ENCODE results near the gene SHISA5.

Gene SHISA5

GRCh38 chr3:48456456-48456855 is 47.5 kb downstream of the SHISA5 start:
- DNase-seq (ENCODE audit: low spot score): no peak
- no CpG with 5 or more reads among the region's 1 CpG for WGBS, 2 donors (ENCODE audit: extremely low coverage in 2 of 2, insufficient read length in 2 of 2, insufficient replicate concordance in 1 of 2)
- Histone ChIP-seq H3K4me2 (ENCODE audit: insufficient read depth, low read length, poor library complexity, severe bottlenecking) (no peak overlapping the region), H4K91ac (ENCODE audit: low read depth, low read length, poor library complexity) (no peak overlapping the region), H2BK12ac (ENCODE audit: low read length) (no peak overlapping the region), H4K8ac (ENCODE audit: low read depth, low read length) (no peak overlapping the region), H2AFZ (ENCODE audit: low read length) (no peak overlapping the region), H3K23ac (ENCODE audit: low read depth, low read length, poor library complexity) (no peak overlapping the region), H3K79me1 (ENCODE audit: low read depth, low read length) (no peaks in the 10 kb centered on the region), H3K27ac (replicated peaks; ENCODE audit: low read length) (no peak overlapping the region), H3K4me1 (ENCODE audit: control insufficient read depth in 2 of 2, insufficient read depth in 1 of 2, low read depth in 1 of 2, low read length in 2 of 2) (no peaks in the 10 kb centered on the region), H3K27me3 (ENCODE audit: control insufficient read depth in 3 of 3, insufficient read depth in 3 of 3, low read depth in 1 of 3, low read length in 3 of 3) (no peaks in the 10 kb centered on the region), H3K4ac (ENCODE audit: low read length) (no peak overlapping the region), H2BK5ac (ENCODE audit: low read length) (no peak overlapping the region), H2BK120ac (ENCODE audit: low read depth, low read length) (no peak overlapping the region), H3K18ac (ENCODE audit: low read length) (no peak overlapping the region), H3K36me3 (replicated peaks in 1 of 2; ENCODE audit: control insufficient read depth in 2 of 2, insufficient read depth in 2 of 2, low read length in 2 of 2) (peaks cover 51 to 96% of the 10 kb centered on the region in 2 donors), H3K9ac (ENCODE audit: low read depth, low read length, poor library complexity) (no peak overlapping the region), H3K4me3 (ENCODE audit: low read length in 2 of 2) (no peak overlapping the region), H3K14ac (ENCODE audit: low read length) (no peak overlapping the region), H2AK5ac (ENCODE audit: low read depth, low read length) (no peak overlapping the region), H3K9me3 (replicated peaks in 1 of 2; ENCODE audit: control insufficient read depth in 2 of 2, insufficient read depth in 1 of 2, low read depth in 1 of 2, low read length in 2 of 2) (no peaks in the 10 kb centered on the region), H2BK15ac (ENCODE audit: low read length) (no peak overlapping the region)

- H3K27me3 ChIP-seq (ENCODE audit: control insufficient read depth in 3 of 3, insufficient read depth in 3 of 3, low read depth in 1 of 3, low read length in 3 of 3): no peaks in the 10 kb centered on the region
- no peak overlapping the region for H3K4ac ChIP-seq (ENCODE audit: low read length)
- peaks cover 3% of the 10 kb centered on the region for H3K79me1 ChIP-seq (ENCODE audit: low read depth, low read length)
- H2AK5ac ChIP-seq (ENCODE audit: low read depth, low read length): no peak overlapping the region
- no peak overlapping the region for H2BK120ac ChIP-seq (ENCODE audit: low read depth, low read length)
- H3K4me2 ChIP-seq (ENCODE audit: insufficient read depth, low read length, poor library complexity, severe bottlenecking): no peak overlapping the region
- no peak overlapping the region for H4K91ac ChIP-seq (ENCODE audit: low read depth, low read length, poor library complexity)
- no peak overlapping the region for H3K4me3 ChIP-seq (ENCODE audit: low read length in 2 of 2)
- no peak overlapping the region for H3K23ac ChIP-seq (ENCODE audit: low read depth, low read length, poor library complexity)
- H3K27ac ChIP-seq (replicated peaks; ENCODE audit: low read length): no peak overlapping the region
- H3K18ac ChIP-seq (ENCODE audit: low read length): no peak overlapping the region
- no CpG with 5 or more reads among the region's 1 CpG for WGBS, 2 donors (ENCODE audit: extremely low coverage in 2 of 2, insufficient read length in 2 of 2, insufficient replicate concordance in 1 of 2)
- no peak overlapping the region for H2BK12ac ChIP-seq (ENCODE audit: low read length)
- H4K8ac ChIP-seq (ENCODE audit: low read depth, low read length): no peak overlapping the region
- no peak overlapping the region for H2BK5ac ChIP-seq (ENCODE audit: low read length)
- no peak overlapping the region for H2BK15ac ChIP-seq (ENCODE audit: low read length)
- H3K4me1 ChIP-seq (ENCODE audit: control insufficient read depth in 2 of 2, insufficient read depth in 1 of 2, low read depth in 1 of 2, low read length in 2 of 2): peaks cover 2 to 6% of the 10 kb centered on the region in 2 donors
- H3K36me3 ChIP-seq (replicated peaks in 1 of 2; ENCODE audit: control insufficient read depth in 2 of 2, insufficient read depth in 2 of 2, low read length in 2 of 2): peaks cover 21 to 67% of the 10 kb centered on the region in 2 donors
- H3K9ac ChIP-seq (ENCODE audit: low read depth, low read length, poor library complexity): no peak overlapping the region
- DNase-seq (ENCODE audit: low spot score): no peak
- H3K9me3 ChIP-seq (replicated peaks in 1 of 2; ENCODE audit: control insufficient read depth in 2 of 2, insufficient read depth in 1 of 2, low read depth in 1 of 2, low read length in 2 of 2): no peaks in the 10 kb centered on the region
- no peak overlapping the region for H3K14ac ChIP-seq (ENCODE audit: low read length)
- H2AFZ ChIP-seq (ENCODE audit: low read length): no peak overlapping the region
Observed at GRCh38 chr3:48451270-48451669, 52.7 kb downstream of the SHISA5 start.

GRCh38 chr3:48446425-48447193 is 57.4 kb downstream of the SHISA5 start, which contains the start of gene ATRIP:
Gene ATRIP (plus strand): TSS chr3:48446737. CDS start chr3:48446846, 109 bp downstream.
- peak; percentile 90 for DNase-seq (ENCODE audit: low spot score)
- Histone ChIP-seq H3K9me3 (replicated peaks in 1 of 2; ENCODE audit: control insufficient read depth in 2 of 2, insufficient read depth in 1 of 2, low read depth in 1 of 2, low read length in 2 of 2) (no peaks in the 10 kb centered on the region), H3K36me3 (replicated peaks in 1 of 2; ENCODE audit: control insufficient read depth in 2 of 2, insufficient read depth in 2 of 2, low read length in 2 of 2) (peaks cover 9 to 52% of the 10 kb centered on the region in 2 donors), H4K8ac (ENCODE audit: low read depth, low read length) (no peak within 1 kb of the TSS), H2BK15ac (ENCODE audit: low read length) (no peak within 1 kb of the TSS), H3K18ac (ENCODE audit: low read length) (peak within 1 kb of the TSS; percentile 94), H3K27me3 (ENCODE audit: control insufficient read depth in 3 of 3, insufficient read depth in 3 of 3, low read depth in 1 of 3, low read length in 3 of 3) (no peaks in the 10 kb centered on the region), H2BK5ac (ENCODE audit: low read length) (no peak within 1 kb of the TSS), H3K4me3 (ENCODE audit: low read length in 2 of 2) (peak within 1 kb of the TSS; percentile 72 to 86), H2AK5ac (ENCODE audit: low read depth, low read length) (no peak within 1 kb of the TSS), H2BK12ac (ENCODE audit: low read length) (no peak within 1 kb of the TSS), H2BK120ac (ENCODE audit: low read depth, low read length) (no peak within 1 kb of the TSS), H3K4me2 (ENCODE audit: insufficient read depth, low read length, poor library complexity, severe bottlenecking) (peak within 1 kb of the TSS; percentile 86), H3K27ac (replicated peaks; ENCODE audit: low read length) (peak within 1 kb of the TSS; percentile 75), H4K91ac (ENCODE audit: low read depth, low read length, poor library complexity) (no peak within 1 kb of the TSS), H3K9ac (ENCODE audit: low read depth, low read length, poor library complexity) (peak within 1 kb of the TSS; percentile 98), H3K4me1 (ENCODE audit: control insufficient read depth in 2 of 2, insufficient read depth in 1 of 2, low read depth in 1 of 2, low read length in 2 of 2) (peaks cover 4 to 13% of the 10 kb centered on the region in 2 donors), H3K4ac (ENCODE audit: low read length) (no peak within 1 kb of the TSS), H3K79me1 (ENCODE audit: low read depth, low read length) (peaks cover 9% of the 10 kb centered on the region), H3K23ac (ENCODE audit: low read depth, low read length, poor library complexity) (no peak within 1 kb of the TSS), H2AFZ (ENCODE audit: low read length) (peak within 1 kb of the TSS; percentile 85), H3K14ac (ENCODE audit: low read length) (peak within 1 kb of the TSS; percentile 89)
- WGBS, 2 donors (ENCODE audit: extremely low coverage in 2 of 2, insufficient read length in 2 of 2, insufficient replicate concordance in 1 of 2): no CpG with 5 or more reads among the region's 91 CpGs

GRCh38 chr3:48446043-48446424 is 57.9 kb downstream of the SHISA5 start:
- H3K14ac ChIP-seq (ENCODE audit: low read length): no peak overlapping the region
- H2BK12ac ChIP-seq (ENCODE audit: low read length): no peak overlapping the region
- peaks cover 9% of the 10 kb centered on the region for H3K79me1 ChIP-seq (ENCODE audit: low read depth, low read length)
- H3K23ac ChIP-seq (ENCODE audit: low read depth, low read length, poor library complexity): no peak overlapping the region
- peaks cover 8 to 13% of the 10 kb centered on the region in 2 donors for H3K4me1 ChIP-seq (ENCODE audit: control insufficient read depth in 2 of 2, insufficient read depth in 1 of 2, low read depth in 1 of 2, low read length in 2 of 2)
- H2AFZ ChIP-seq (ENCODE audit: low read length): peak overlapping the region; percentile 85
- H3K4me2 ChIP-seq (ENCODE audit: insufficient read depth, low read length, poor library complexity, severe bottlenecking): peak overlapping the region; percentile 86
- no peak overlapping the region for H2BK15ac ChIP-seq (ENCODE audit: low read length)
- H3K9me3 ChIP-seq (replicated peaks in 1 of 2; ENCODE audit: control insufficient read depth in 2 of 2, insufficient read depth in 1 of 2, low read depth in 1 of 2, low read length in 2 of 2): no peaks in the 10 kb centered on the region
- peak overlapping the region; percentile 98 for H3K9ac ChIP-seq (ENCODE audit: low read depth, low read length, poor library complexity)
- no peak overlapping the region for H4K91ac ChIP-seq (ENCODE audit: low read depth, low read length, poor library complexity)
- H3K4me3 ChIP-seq (ENCODE audit: low read length in 2 of 2): peak overlapping the region; percentile 72 to 86
- no CpG with 5 or more reads among the region's 6 CpGs for WGBS, 2 donors (ENCODE audit: extremely low coverage in 2 of 2, insufficient read length in 2 of 2, insufficient replicate concordance in 1 of 2)
- no peak for DNase-seq (ENCODE audit: low spot score)
- no peak overlapping the region for H2AK5ac ChIP-seq (ENCODE audit: low read depth, low read length)
- H2BK5ac ChIP-seq (ENCODE audit: low read length): no peak overlapping the region
- H3K27ac ChIP-seq (replicated peaks; ENCODE audit: low read length): no peak overlapping the region
- H3K36me3 ChIP-seq (replicated peaks in 1 of 2; ENCODE audit: control insufficient read depth in 2 of 2, insufficient read depth in 2 of 2, low read length in 2 of 2): peaks cover 8 to 51% of the 10 kb centered on the region in 2 donors
- H3K18ac ChIP-seq (ENCODE audit: low read length): no peak overlapping the region
- H4K8ac ChIP-seq (ENCODE audit: low read depth, low read length): no peak overlapping the region
- no peak overlapping the region for H2BK120ac ChIP-seq (ENCODE audit: low read depth, low read length)
- no peaks in the 10 kb centered on the region for H3K27me3 ChIP-seq (ENCODE audit: control insufficient read depth in 3 of 3, insufficient read depth in 3 of 3, low read depth in 1 of 3, low read length in 3 of 3)
- no peak overlapping the region for H3K4ac ChIP-seq (ENCODE audit: low read length)
